Neural cell (in vitro differentiated cells): Measurements from ENCODE around the gene DYRK2. TPM values are rescaled to one million over a fixed set of nuclear protein-coding genes. Genes with fewer than 3 reads are reported as not detected.

ENCODE experiments used
- H2AFZ ChIP-seq: fragments of 200-600, 300-800 bp; sonication (generic), shearing (Covaris generic); 2 replicates; pipeline ENCODE4 v1.6.0; 2014; ENCODE audit warnings: low read depth, mild to moderate bottlenecking, antibody characterized with exemption, low read length, moderate library complexity
- H3F3A ChIP-seq: fragments of 200-600 bp; shearing (Covaris generic); 2 replicates; pipeline ENCODE4 v1.6.1; 2016; ENCODE audit warnings: mild to moderate bottlenecking, moderate library complexity, mixed read lengths, antibody characterized with exemption, low read length; ENCODE audit not compliant: insufficient read depth, poor library complexity, severe bottlenecking
- H3K27ac ChIP-seq: fragments of 200-600, 300-800 bp; sonication (generic), shearing (Covaris generic); 2 replicates; pipeline ENCODE4 v1.5.1; 2014; ENCODE audit warnings: mild to moderate bottlenecking, low read length, moderate library complexity
- H3K27me3 ChIP-seq: fragments of 300-800, 200-600 bp; sonication (generic), shearing (Covaris generic); 2 replicates; pipeline ENCODE4 v1.6.0; 2014; ENCODE audit warnings: mild to moderate bottlenecking, low read depth, low read length, moderate library complexity; ENCODE audit not compliant: insufficient read depth
- H3K36me3 ChIP-seq: fragments of 300-800, 200-600 bp; sonication (generic), shearing (Covaris generic); 2 replicates; pipeline ENCODE4 v1.5.1; 2014; ENCODE audit warnings: mild to moderate bottlenecking, antibody characterized with exemption, low read length, moderate library complexity; ENCODE audit not compliant: insufficient read depth
- H3K4me2 ChIP-seq: fragments of 300-800, 200-600 bp; sonication (generic), shearing (Covaris generic); 2 replicates; pipeline ENCODE4 v1.6.0; 2014; ENCODE audit warnings: mild to moderate bottlenecking, low read length
- H3K4me3 ChIP-seq: fragments of 300-800, 200-600 bp; sonication (generic), shearing (Covaris generic); 2 replicates; pipeline ENCODE4 v1.5.1; 2014; ENCODE audit warnings: mild to moderate bottlenecking, low read length, moderate library complexity
- H3K79me2 ChIP-seq: fragments of 200-600 bp; shearing (Covaris generic); replicated peaks from 2 replicates; pipeline ENCODE4 v1.6.0; 2014; ENCODE audit warnings: mild to moderate bottlenecking, low read length, moderate library complexity; ENCODE audit not compliant: insufficient read depth
- H3K9ac ChIP-seq: fragments of 300-800, 200-600 bp; sonication (generic), shearing (Covaris generic); 2 replicates; pipeline ENCODE4 v1.6.1; 2016; ENCODE audit warnings: mild to moderate bottlenecking, low read length, mixed read lengths
- H3K9me2 ChIP-seq: fragments of 200-600 bp; shearing (Covaris generic); 2 replicates; pipeline ENCODE4 v1.6.1; 2016; ENCODE audit warnings: mild to moderate bottlenecking, low read length, mixed read lengths; ENCODE audit not compliant: insufficient read depth
- H3K9me3 ChIP-seq: fragments of 200-600, 300-800 bp; sonication (generic), shearing (Covaris generic); 2 replicates; pipeline ENCODE4 v1.6.1; 2016; ENCODE audit warnings: mild to moderate bottlenecking, mixed run types, low read length, moderate library complexity, mixed read lengths
- H4K20me1 ChIP-seq: fragments of 200-600 bp; shearing (Covaris generic); 2 replicates; pipeline ENCODE4 v1.6.1; 2016; ENCODE audit warnings: mild to moderate bottlenecking, mixed run types; ENCODE audit not compliant: insufficient read depth
- CTCF ChIP-seq: fragments of 450-650 bp; IDR thresholded peaks from 2 replicates; pipeline ENCODE4 v1.5.1; 2014; ENCODE audit warnings: antibody characterized with exemption, mild to moderate bottlenecking, moderate library complexity; ENCODE audit not compliant: poor library complexity, severe bottlenecking
- EP300 ChIP-seq: fragments of 450-650 bp; conservative IDR thresholded peaks from 2 replicates; pipeline ENCODE4 v1.6.1; 2014; ENCODE audit warnings: antibody characterized with exemption, mild to moderate bottlenecking, moderate library complexity; ENCODE audit not compliant: poor library complexity, severe bottlenecking
- EZH2 ChIP-seq: fragments of 200-600, 300-800 bp; shearing (Covaris generic), sonication (generic); IDR thresholded peaks from 2 replicates; pipeline ENCODE4 v1.6.1; 2014; ENCODE audit warnings: antibody characterized with exemption, low read length, borderline replicate concordance, mild to moderate bottlenecking; ENCODE audit not compliant: insufficient read depth, poor library complexity, severe bottlenecking
- MXI1 ChIP-seq: fragments of 450-650 bp; conservative IDR thresholded peaks from 2 replicates; pipeline ENCODE4 v1.6.1; 2014; ENCODE audit warnings: antibody characterized with exemption, mild to moderate bottlenecking; ENCODE audit not compliant: poor library complexity, severe bottlenecking
- POLR2AphosphoS5 ChIP-seq: IDR thresholded peaks from 2 replicates; pipeline ENCODE4 v1.6.1; 2012
- RAD21 ChIP-seq: fragments of 450-650 bp; conservative IDR thresholded peaks from 2 replicates; pipeline ENCODE4 v1.6.1; 2014; ENCODE audit warnings: antibody characterized with exemption, mild to moderate bottlenecking, moderate library complexity
- REST ChIP-seq: IDR thresholded peaks from 2 replicates; pipeline ENCODE4 v1.6.1; 2012; ENCODE audit warnings: borderline replicate concordance
- SMC3 ChIP-seq: fragments of 450-650 bp; conservative IDR thresholded peaks from 2 replicates; pipeline ENCODE4 v1.6.1; 2014; ENCODE audit warnings: antibody characterized with exemption, mild to moderate bottlenecking, moderate library complexity; ENCODE audit not compliant: poor library complexity
- TAF1 ChIP-seq: IDR thresholded peaks from 2 replicates; pipeline ENCODE4 v1.6.1; 2012; ENCODE audit warnings: low read depth
- polyA plus RNA-seq: library from polyadenylated mRNA; depleted of rRNA; stranded (reverse); fragments of >200 nt; gene quantifications from 2 replicates; pipeline ENCODE4 v1.2.3, GENCODE V29; 2014

Gene DYRK2
- polyA plus RNA-seq, 1 donor from 2014 or later: 50.6 TPM

GRCh38 chr12:67634303-67634761, 14.2 kb upstream of the DYRK2 start:
- TF ChIP-seq REST: no peak
- TF ChIP-seq EP300: no peak
- TF ChIP-seq MXI1: no peak
- no peak for TF ChIP-seq EZH2
- TF ChIP-seq SMC3: no peak
- TF ChIP-seq RAD21: no peak
- no peak for TF ChIP-seq CTCF
- no peak overlapping the region for H3K9ac ChIP-seq
- no peaks in the 10 kb centered on the region for H3K27me3 ChIP-seq
- no peak overlapping the region for H3K4me3 ChIP-seq
- H3K79me2 ChIP-seq: no peaks in the 10 kb centered on the region
- H4K20me1 ChIP-seq: no peaks in the 10 kb centered on the region
- H3F3A ChIP-seq: no peaks in the 10 kb centered on the region
- no peak overlapping the region for H3K27ac ChIP-seq
- H3K4me2 ChIP-seq: no peak overlapping the region
- H2AFZ ChIP-seq: no peak overlapping the region
- H3K36me3 ChIP-seq: no peaks in the 10 kb centered on the region
- no peaks in the 10 kb centered on the region for H3K9me2 ChIP-seq
- H3K9me3 ChIP-seq: no peaks in the 10 kb centered on the region

DNA sequence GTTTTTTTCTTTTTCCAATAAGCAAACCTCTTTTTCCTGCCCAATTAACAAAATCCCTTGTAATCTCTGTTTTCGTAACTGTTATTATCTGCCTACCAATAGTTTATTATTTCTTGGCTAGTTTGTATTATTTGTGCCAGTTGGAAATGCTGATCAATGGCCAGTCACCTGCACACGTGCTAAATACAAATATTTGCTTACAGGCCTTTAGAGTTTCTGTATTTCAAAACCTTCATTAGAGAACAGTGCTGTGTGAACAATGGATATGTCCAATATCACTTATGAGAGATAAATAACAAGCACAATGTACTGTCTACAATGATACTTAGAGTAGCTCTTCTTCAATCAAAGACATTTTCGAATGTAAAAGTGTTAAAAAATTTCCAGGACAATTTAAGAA, 10.8 kb upstream of the DYRK2 start:
- Histone ChIP-seq H3K4me2 (no peak overlapping the region), H3K9me3 (no peaks in the 10 kb centered on the region), H3K4me3 (no peak overlapping the region), H3K36me3 (no peaks in the 10 kb centered on the region), H3K79me2 (no peaks in the 10 kb centered on the region), H3K27me3 (no peaks in the 10 kb centered on the region), H4K20me1 (no peaks in the 10 kb centered on the region), H3K27ac (no peak overlapping the region), H3K9me2 (no peaks in the 10 kb centered on the region), H2AFZ (no peak overlapping the region), H3F3A (no peaks in the 10 kb centered on the region), H3K9ac (no peak overlapping the region)
- TF ChIP-seq TAF1 (no peak), RAD21 (no peak), EP300 (no peak), SMC3 (no peak), REST (no peak), POLR2AphosphoS5 (no peak), EZH2 (no peak), MXI1 (no peak), CTCF (no peak)
